Panc1 (cell line): ENCODE measurements around the gene IL22RA1. TPM values are rescaled to one million over a fixed set of nuclear protein-coding genes. Genes with fewer than 3 reads are reported as not detected.

Experiments used
- ATAC-seq: fragments of 200-7000 bp; cut with Tn5 transposase; 2 replicates; pipeline ENCODE4 v1.9.1; 2020; ENCODE audit warnings: mild to moderate bottlenecking, moderate library complexity
- BruUV-seq: library from RNA; stranded (reverse); fragments of 400-500 nt; replicated peaks from 2 replicates; lab custom pipeline; 2021; lab: Mats Ljungman, UMichigan
- CTCF ChIA-PET: fragments of 300-600 bp; sonication (Branson Sonifier 250); formaldehyde crosslinking; loops from one replicate; lab custom pipeline; 2022; ENCODE audit warnings: antibody characterized with exemption; lab: Charles Lee
- POLR2A ChIA-PET: fragments of 300-600 bp; sonication (Branson Sonifier 250); formaldehyde crosslinking; loops from one replicate; lab custom pipeline; 2022; ENCODE audit warnings: antibody characterized with exemption; lab: Charles Lee
- DNase-seq: peaks from one replicate; pipeline ENCODE4 v3.0.0-alpha.2; 2010; ENCODE audit warnings: low read depth, low spot score
- H3K27ac ChIP-seq: 2 replicates; pipeline ENCODE4 v1.5.1; 2011; ENCODE audit warnings: mild to moderate bottlenecking, low read length, inconsistent platforms
- H3K27me3 ChIP-seq: fragments of 200-500 bp; sonication (Bioruptor generic); 2 replicates; pipeline ENCODE4 v1.6.0; 2014; ENCODE audit warnings: low read length, inconsistent platforms; ENCODE audit not compliant: control insufficient read depth, insufficient read depth
- H3K36me3 ChIP-seq: fragments of 200-500 bp; sonication (Bioruptor generic); 2 replicates; pipeline ENCODE4 v1.5.1; 2014; ENCODE audit warnings: inconsistent platforms, mild to moderate bottlenecking, low read length, moderate library complexity; ENCODE audit not compliant: control insufficient read depth, insufficient read depth
- H3K4me1 ChIP-seq: 2 replicates; pipeline ENCODE4 v1.5.1; 2011; ENCODE audit warnings: inconsistent platforms, mild to moderate bottlenecking, low read length, moderate library complexity; ENCODE audit not compliant: control insufficient read depth, insufficient read depth
- H3K4me3 ChIP-seq, 2 experiments: 2 replicates each; pipeline ENCODE4 v1.5.1; 2011 to 2012; ENCODE audit warnings: low read depth in 2 of 2, low read length in 2 of 2, mild to moderate bottlenecking in 2 of 2, inconsistent platforms in 1 of 2, moderate library complexity in 1 of 2
- H3K9me3 ChIP-seq: fragments of 200-500 bp; sonication (Bioruptor generic); 2 replicates; pipeline ENCODE4 v1.5.1; 2014; ENCODE audit warnings: low read depth, mild to moderate bottlenecking, inconsistent platforms, low read length, moderate library complexity; ENCODE audit not compliant: control insufficient read depth, insufficient read depth
- CTCF ChIP-seq: fragments of 450-650 bp; IDR thresholded peaks from 2 replicates; pipeline ENCODE4 v1.5.1; 2017; ENCODE audit warnings: mild to moderate bottlenecking
- REST ChIP-seq, 2 experiments: IDR thresholded peaks; 2 replicates each; pipeline ENCODE4 v1.6.1; 2011 to 2012; ENCODE audit warnings: low read depth in 2 of 2, control low read depth in 1 of 2, low read length in 1 of 2, mild to moderate bottlenecking in 1 of 2, moderate library complexity in 1 of 2; ENCODE audit not compliant: insufficient read depth in 1 of 2
- SIN3A ChIP-seq: IDR thresholded peaks from 2 replicates; pipeline ENCODE4 v1.6.1; 2012; ENCODE audit warnings: low read depth, mild to moderate bottlenecking, low read length, moderate library complexity, borderline replicate concordance; ENCODE audit not compliant: insufficient read depth
- TCF7L2 ChIP-seq: IDR thresholded peaks from 2 replicates; pipeline ENCODE4 v1.6.1; 2011; ENCODE audit warnings: mild to moderate bottlenecking, low read depth, low read length, inconsistent platforms
- in situ Hi-C: cut with HindIII; loops from 2 replicates; pipeline ENCODE4 v1.10.0; 2016; ENCODE audit warnings: low sequenced_read_pairs, low pct_unique_long_range_greater_than_20kb
- intact Hi-C: fragments of 100-400 bp; cut with micrococcal nuclease; formaldehyde crosslinking; loops from one replicate; pipeline ENCODE4 v1.10.0; 2022; ENCODE audit not compliant: unreplicated experiment
- total RNA-seq: library from RNA; stranded (reverse); gene quantifications from one replicate; pipeline ENCODE4 v1.2.1, GENCODE V29; 2021; ENCODE audit not compliant: unreplicated experiment

Gene IL22RA1
- total RNA-seq, 1 experiment from 2014 or later: 1.1 TPM

GRCh38 chr1:24089743-24090555, 53.0 kb downstream of the IL22RA1 start:
- intact Hi-C loops: no loop called here

More at GRCh38 chr1:24089743-24090555, 53.0 kb downstream of the IL22RA1 start:
- Histone ChIP-seq H3K27me3 (no peaks in the 10 kb centered on the region), H3K4me1 (no peaks in the 10 kb centered on the region), H3K9me3 (no peaks in the 10 kb centered on the region), H3K27ac (no peak overlapping the region), H3K36me3 (no peaks in the 10 kb centered on the region), H3K4me3 (no peak overlapping the region)
- ChIA-PET POLR2A (no interaction called here), CTCF (no interaction called here)
- BruUV-seq: no TSS peak
- DNase-seq (no peak), ATAC-seq (no peak)
- TF ChIP-seq TCF7L2 (no peak), SIN3A (no peak), REST (IDR thresholded peaks at IDR 0.05; ENCODE audit: insufficient read depth in 1 of 2, low read depth in 2 of 2, low read length in 1 of 2) (no peak), CTCF (no peak)
- in situ Hi-C loops: no loop called here
